Endothelial cell (in vitro differentiated cells): ENCODE results near the gene HAX1. TPM values are rescaled to one million over a fixed set of nuclear protein-coding genes. Genes with fewer than 3 reads are reported as not detected.
A peak's percentile ranks its signal among the peaks of the same experiment; 100 is the strongest.
"Not testable (repeated sequence)": the region's sequence is repeated elsewhere in the genome, so short reads cannot be mapped to it uniquely, and the experiment has no call there.

Experiments used
- DNase-seq: peaks from one replicate; pipeline ENCODE4 v3.0.0; 2021; ENCODE audit warnings: low spot score
- H3K27ac Mint-ChIP-seq: one replicate; pipeline ENCODE4 v1.8.0; 2021; ENCODE audit warnings: mixed read lengths, inconsistent platforms; ENCODE audit not compliant: unreplicated experiment
- H3K27me3 Mint-ChIP-seq: one replicate; pipeline ENCODE4 v1.8.0; 2021; ENCODE audit warnings: mild to moderate bottlenecking, moderate library complexity, mixed read lengths, inconsistent platforms; ENCODE audit not compliant: unreplicated experiment
- H3K36me3 Mint-ChIP-seq: one replicate; pipeline ENCODE4 v1.8.0; 2021; ENCODE audit warnings: mild to moderate bottlenecking, low read depth, mixed read lengths, inconsistent platforms; ENCODE audit not compliant: unreplicated experiment
- H3K4me1 Mint-ChIP-seq: one replicate; pipeline ENCODE4 v1.8.0; 2021; ENCODE audit warnings: mild to moderate bottlenecking, mixed read lengths, inconsistent platforms; ENCODE audit not compliant: unreplicated experiment
- H3K4me3 Mint-ChIP-seq: one replicate; pipeline ENCODE4 v1.8.0; 2021; ENCODE audit warnings: mild to moderate bottlenecking, mixed read lengths, inconsistent platforms; ENCODE audit not compliant: unreplicated experiment
- H3K9me3 Mint-ChIP-seq: one replicate; pipeline ENCODE4 v1.8.0; 2021; ENCODE audit warnings: mixed read lengths, inconsistent platforms; ENCODE audit not compliant: unreplicated experiment
- CTCF ChIP-seq: fragments of 200-600 bp; sonication (generic); IDR thresholded peaks from one replicate; pipeline ENCODE4 v1.5.0; 2021; ENCODE audit warnings: antibody characterized with exemption; ENCODE audit not compliant: unreplicated experiment
- total RNA-seq: library from RNA; stranded (reverse); fragmentation: NEBNext Ultra II Directional; extraction: Animal tissue kit (Norgen Biotek cat#: 25700); gene quantifications from one replicate; pipeline ENCODE4 v1.2.1, GENCODE V29; 2021; ENCODE audit not compliant: unreplicated experiment

HAX1 gene
- total RNA-seq, 1 donor from 2014 or later = 57.1 TPM

- no peak overlapping the region for H3K4me3 Mint-ChIP-seq
- no peaks in the 10 kb centered on the region for H3K9me3 Mint-ChIP-seq
- peaks cover 4% of the 10 kb centered on the region for H3K36me3 Mint-ChIP-seq
- H3K4me1 Mint-ChIP-seq = no peaks in the 10 kb centered on the region
- no peak for DNase-seq
- H3K27me3 Mint-ChIP-seq = peaks cover 10% of the 10 kb centered on the region
- TF ChIP-seq CTCF = no peak
- H3K27ac Mint-ChIP-seq = no peak overlapping the region
Observed at GRCh38 chr1:154313066-154313356, 40.6 kb downstream of the HAX1 start.

- not testable (repeated sequence) for H3K36me3 Mint-ChIP-seq, H3K4me1 Mint-ChIP-seq, DNase-seq, H3K4me3 Mint-ChIP-seq, H3K9me3 Mint-ChIP-seq, H3K27ac Mint-ChIP-seq
- H3K27me3 Mint-ChIP-seq = peaks cover 13% of the 10 kb centered on the region
Observed at GRCh38 chr1:154314226-154314625, 41.8 kb downstream of the HAX1 start.

- peaks cover 13% of the 10 kb centered on the region for H3K27me3 Mint-ChIP-seq
- peaks cover 9% of the 10 kb centered on the region for H3K36me3 Mint-ChIP-seq
- TF ChIP-seq CTCF = no peak
- H3K27ac Mint-ChIP-seq = no peak overlapping the region
- H3K4me3 Mint-ChIP-seq = no peak overlapping the region
- no peaks in the 10 kb centered on the region for H3K9me3 Mint-ChIP-seq
- H3K4me1 Mint-ChIP-seq = peaks cover 9% of the 10 kb centered on the region
- DNase-seq = no peak
Observed at GRCh38 chr1:154316704-154317103, 44.3 kb downstream of the HAX1 start.

GRCh38 chr1:154318386-154318785 is 46.0 kb downstream of the HAX1 start:
- no peak overlapping the region for H3K27ac Mint-ChIP-seq
- H3K4me3 Mint-ChIP-seq = peak overlapping the region; percentile 38
- H3K9me3 Mint-ChIP-seq = no peaks in the 10 kb centered on the region
- TF ChIP-seq CTCF = no peak
- peaks cover 9% of the 10 kb centered on the region for H3K36me3 Mint-ChIP-seq
- DNase-seq = no peak
- H3K4me1 Mint-ChIP-seq = peaks cover 9% of the 10 kb centered on the region
- peaks cover 9% of the 10 kb centered on the region for H3K27me3 Mint-ChIP-seq

GRCh38 chr1:154320882-154321608 is 48.6 kb downstream of the HAX1 start, which contains the start of gene AQP10:
TSS of gene AQP10 (plus strand) at chr1:154321093. CDS start at chr1:154321156, 63 bp downstream.
- Mint-ChIP-seq H3K4me3 (peak within 1 kb of the TSS; percentile 79), H3K4me1 (peaks cover 15% of the 10 kb centered on the region), H3K36me3 (peaks cover 9% of the 10 kb centered on the region), H3K27me3 (peaks cover 8% of the 10 kb centered on the region), H3K27ac (peak within 1 kb of the TSS; percentile 52), H3K9me3 (no peaks in the 10 kb centered on the region)
- TF ChIP-seq CTCF = no peak
- DNase-seq = no peak

GRCh38 chr1:154321609-154321934 is 49.1 kb downstream of the HAX1 start:
- H3K9me3 Mint-ChIP-seq, H3K27ac Mint-ChIP-seq, DNase-seq, H3K27me3 Mint-ChIP-seq, H3K36me3 Mint-ChIP-seq, H3K4me3 Mint-ChIP-seq: not testable (repeated sequence)
- H3K4me1 Mint-ChIP-seq = peaks cover 16% of the 10 kb centered on the region
